B cell (primary cell): Measurements from ENCODE around the gene CCNI2. TPM values are rescaled to one million over a fixed set of nuclear protein-coding genes. Genes with fewer than 3 reads are reported as not detected.

Experiments used
- ATAC-seq: fragments of 200-7000 bp; cut with Tn5 transposase; one replicate; pipeline ENCODE4 v1.10.0; 2021; ENCODE audit warnings: low read depth, mild to moderate bottlenecking, moderate number of reproducible peaks, moderate library complexity
- CTCF ChIA-PET: fragments of 350-600 bp; sonication (Branson Sonifier 250); formaldehyde crosslinking; loops from one replicate; lab custom pipeline; 2021; ENCODE audit warnings: antibody characterized with exemption, inconsistent platforms; lab: Charles Lee
- POLR2A ChIA-PET: fragments of 350-600 bp; sonication (Branson Sonifier 250); formaldehyde crosslinking; loops from one replicate; lab custom pipeline; 2021; ENCODE audit warnings: antibody characterized with exemption; lab: Charles Lee
- DNase-seq: peaks from one replicate; pipeline ENCODE4 v3.0.0; 2013
- H2AFZ ChIP-seq: 2 replicates; pipeline ENCODE4 v1.6.1; 2012; ENCODE audit warnings: mild to moderate bottlenecking, low read depth, low read length; ENCODE audit not compliant: insufficient read depth, poor library complexity, severe bottlenecking
- H3K27ac ChIP-seq, 2 donors: 1 replicate in 1 of 2; 2 replicates in 1 of 2; pipeline ENCODE4 v1.5.1; 2012 to 2013; ENCODE audit warnings: low read length in 2 of 2, mild to moderate bottlenecking in 2 of 2, moderate library complexity in 1 of 2
- H3K27me3 ChIP-seq, 4 experiments: fragments of 200-600 bp in 1 of 4; sonication (generic) in 1 of 4; replicated peaks in 1 of 4; 1 replicate in 2 of 4; 2 replicates in 2 of 4; pipeline versions ENCODE4 v1.6.1 to v1.7.0; 2013 to 2016; ENCODE audit warnings: low read length in 3 of 4, mild to moderate bottlenecking in 2 of 4, mixed read lengths in 1 of 4, moderate library complexity in 1 of 4; ENCODE audit not compliant: insufficient read depth in 4 of 4, control insufficient read depth in 3 of 4; ENCODE audit errors: control extremely low read depth in 1 of 4
- H3K36me3 ChIP-seq, 2 experiments: replicated peaks in 1 of 2; 1 replicate in 1 of 2; 2 replicates in 1 of 2; pipeline versions ENCODE4 v1.6.1 to v1.7.1; 2013; ENCODE audit warnings: low read length in 1 of 2; ENCODE audit not compliant: insufficient read depth in 2 of 2, control insufficient read depth in 1 of 2; ENCODE audit errors: control extremely low read depth in 1 of 2, extremely low read depth in 1 of 2
- H3K4me1 ChIP-seq, 2 donors: fragments of 200-600 bp in 1 of 2; sonication (generic) in 1 of 2; 1 replicate in 1 of 2; 2 replicates in 1 of 2; pipeline versions ENCODE4 v1.5.1 to v1.6.1; 2013 to 2017; ENCODE audit warnings: low read length in 2 of 2; ENCODE audit not compliant: control insufficient read depth in 2 of 2, insufficient read depth in 2 of 2
- H3K4me2 ChIP-seq: replicated peaks from 2 replicates; pipeline ENCODE3; 2012; ENCODE audit warnings: mild to moderate bottlenecking, low read depth, low read length; ENCODE audit not compliant: poor library complexity, severe bottlenecking
- H3K4me3 ChIP-seq, 5 experiments: fragments of 200-600 bp in 1 of 5; sonication (generic) in 1 of 5; 1 replicate in 3 of 5; 2 replicates in 2 of 5; pipeline versions ENCODE4 v1.5.1 to v1.7.0; 2011 to 2016; ENCODE audit warnings: low read length in 4 of 5, mild to moderate bottlenecking in 4 of 5, low read depth in 2 of 5, control low read depth in 1 of 5, moderate library complexity in 1 of 5; ENCODE audit not compliant: insufficient read depth in 1 of 5; ENCODE audit errors: control extremely low read depth in 1 of 5, extremely low read depth in 1 of 5
- H3K79me2 ChIP-seq: fragments of 200-600 bp; sonication (generic); one replicate; pipeline ENCODE4 v1.6.0; 2016; ENCODE audit warnings: low read length; ENCODE audit not compliant: control insufficient read depth, insufficient read depth
- H3K9ac ChIP-seq: fragments of 200-600 bp; sonication (generic); 2 replicates; pipeline ENCODE4 v1.6.1; 2017; ENCODE audit warnings: mild to moderate bottlenecking, low read length, moderate library complexity
- H3K9me3 ChIP-seq, 3 donors: one replicate each; pipeline versions ENCODE4 v1.6.1 to v1.7.1; 2013; ENCODE audit warnings: low read length in 2 of 3; ENCODE audit not compliant: control insufficient read depth in 2 of 3, insufficient read depth in 1 of 3; ENCODE audit errors: control extremely low read depth in 1 of 3
- H4K20me1 ChIP-seq: 2 replicates; pipeline ENCODE4 v1.6.0; 2012; ENCODE audit warnings: mild to moderate bottlenecking, low read length; ENCODE audit not compliant: insufficient read depth, control insufficient read depth, poor library complexity, severe bottlenecking
- H3K27ac Mint-ChIP-seq: one replicate; pipeline ENCODE4 v1.8.0; 2021; ENCODE audit warnings: mixed read lengths
- H3K27me3 Mint-ChIP-seq: one replicate; pipeline ENCODE4 v1.8.0; 2021; ENCODE audit warnings: mixed read lengths
- H3K4me1 Mint-ChIP-seq: one replicate; pipeline ENCODE4 v1.8.0; 2021; ENCODE audit warnings: mixed read lengths
- H3K4me3 Mint-ChIP-seq: one replicate; pipeline ENCODE4 v1.8.0; 2021; ENCODE audit warnings: mixed read lengths
- H3K9me3 Mint-ChIP-seq: one replicate; pipeline ENCODE4 v1.8.0; 2022; ENCODE audit warnings: mixed read lengths; ENCODE audit not compliant: insufficient read depth
- CTCF ChIP-seq: fragments of 200-600 bp; IDR thresholded peaks from one replicate; pipeline ENCODE4 v1.8.0; 2022; ENCODE audit warnings: antibody characterized with exemption, mild to moderate bottlenecking
- EZH2 ChIP-seq: IDR thresholded peaks from 2 replicates; pipeline ENCODE4 v1.6.1; 2012; ENCODE audit warnings: borderline replicate concordance, low read depth, mild to moderate bottlenecking, moderate library complexity, low read length; ENCODE audit not compliant: insufficient read depth, poor library complexity, severe bottlenecking
- WGBS: methylation state at CpG from one replicate; pipeline ENCODE4 v1.1.5; 2013; ENCODE audit warnings: missing lambda C conversion rate; ENCODE audit not compliant: insufficient coverage; 5-methylcytosine and 5-hydroxymethylcytosine counted together
- intact Hi-C: fragments of 100-400 bp; cut with micrococcal nuclease; formaldehyde crosslinking; loops from one replicate; pipeline ENCODE4 v1.10.0; 2022
- polyA plus RNA-seq: library from polyadenylated mRNA; depleted of rRNA; stranded (reverse); fragments of >200 nt; gene quantifications from 2 replicates; pipeline ENCODE4 v1.2.3, GENCODE V29; 2012
- total RNA-seq, 2 donors: library from RNA; stranded (reverse); fragments of 120-200 nt in 1 of 2; gene quantifications; 1 replicate in 1 of 2; 2 replicates in 1 of 2; pipeline versions ENCODE4 v1.2.3 to v1.2.4, GENCODE V29; 2013 to 2022

CCNI2 gene
- total and polyA plus RNA-seq, 2 donors (not counting 1 experiment from before 2014, with no cell fraction given), result 0.39 to 2.0 TPM

GRCh38 chr5:132788990-132789886, 42.0 kb downstream of the CCNI2 start:
- Histone ChIP-seq H3K36me3 (no peaks in the 10 kb centered on the region), H3K79me2 (no peaks in the 10 kb centered on the region), H3K9me3 (no peaks in the 10 kb centered on the region), H3K27ac (no peak overlapping the region), H3K4me1 (no peaks in the 10 kb centered on the region), H3K9ac (no peak overlapping the region), H4K20me1 (no peaks in the 10 kb centered on the region), H3K4me2 (no peak overlapping the region), H3K4me3 (no peak overlapping the region), H2AFZ (no peak overlapping the region), H3K27me3 (peaks cover 0 to 12% (median 2%) of the 10 kb centered on the region in 4 experiments)
- 94% methylated on average over 7 of the region's 8 CpGs for WGBS
- H3K27ac Mint-ChIP-seq, result no peak overlapping the region
- no peaks in the 10 kb centered on the region for H3K9me3 Mint-ChIP-seq
- ATAC-seq (no peak), DNase-seq (no peak)
- POLR2A ChIA-PET, result no interaction called here
- no peaks in the 10 kb centered on the region for H3K4me1 Mint-ChIP-seq
- CTCF ChIA-PET, result interaction anchor here (0.6 kb wide), 1 partner anchor 514 kb away, joined by 3 read pairs; no protein-coding TSS in a partner anchor
- no peak overlapping the region for H3K4me3 Mint-ChIP-seq
- peaks cover 35% of the 10 kb centered on the region for H3K27me3 Mint-ChIP-seq
- no peak for TF ChIP-seq CTCF
- TF ChIP-seq EZH2, result no peak
- intact Hi-C loops, result no loop called here
